22Rv1 (cell line): Measurements from ENCODE around the gene EHBP1.

Source experiments
- ZFX ChIP-seq: fragments of 450-650 bp; IDR thresholded peaks from 2 replicates; pipeline ENCODE4 v1.6.1; 2017; ENCODE audit warnings: antibody characterized with exemption, borderline replicate concordance
- TF ChIP-seq, protein P1 (sequence below): fragments of 450-650 bp; IDR thresholded peaks from 2 replicates; pipeline ENCODE4 v1.5.1; 2017; ENCODE audit warnings: mild to moderate bottlenecking

DNA sequence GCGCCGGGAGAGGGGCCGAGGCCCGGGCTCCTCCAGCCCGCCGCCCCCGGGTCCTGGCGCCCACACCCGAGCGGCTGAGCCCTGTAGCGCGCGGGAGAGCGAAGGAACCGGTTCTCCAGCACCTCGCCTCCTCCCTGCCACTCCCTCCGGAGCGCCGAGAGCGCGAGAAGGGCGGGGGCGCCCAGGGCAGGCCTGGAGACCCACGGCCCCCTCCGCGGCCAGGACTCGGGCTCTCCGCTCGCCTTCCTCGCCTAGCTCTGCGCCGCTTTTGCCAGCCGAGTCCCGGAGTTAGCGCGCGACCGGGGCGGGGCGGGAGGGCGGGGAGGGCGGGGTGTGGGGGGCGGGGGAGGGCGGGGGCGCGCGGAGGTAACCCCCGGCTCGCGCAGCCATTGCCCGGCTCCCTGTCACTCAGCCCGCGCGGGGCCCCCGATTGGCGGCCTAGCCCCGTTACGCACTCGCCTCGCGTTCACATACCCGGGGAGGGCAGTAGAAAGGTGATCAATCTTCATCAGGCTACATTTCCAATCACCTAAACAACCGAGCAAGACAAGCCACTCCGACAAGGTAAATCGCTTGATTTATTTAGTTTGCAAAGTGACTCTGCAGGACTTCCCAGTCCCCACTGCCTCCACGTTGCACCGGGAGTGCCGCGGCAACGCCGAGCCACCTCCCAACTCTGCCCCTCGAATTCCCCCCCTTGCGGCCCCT lies 345.0 kb downstream of the EHBP1 start, which contains the start of gene OTX1:
- no peak for TF ChIP-seq ZFX
- TF ChIP-seq, protein P1, sequence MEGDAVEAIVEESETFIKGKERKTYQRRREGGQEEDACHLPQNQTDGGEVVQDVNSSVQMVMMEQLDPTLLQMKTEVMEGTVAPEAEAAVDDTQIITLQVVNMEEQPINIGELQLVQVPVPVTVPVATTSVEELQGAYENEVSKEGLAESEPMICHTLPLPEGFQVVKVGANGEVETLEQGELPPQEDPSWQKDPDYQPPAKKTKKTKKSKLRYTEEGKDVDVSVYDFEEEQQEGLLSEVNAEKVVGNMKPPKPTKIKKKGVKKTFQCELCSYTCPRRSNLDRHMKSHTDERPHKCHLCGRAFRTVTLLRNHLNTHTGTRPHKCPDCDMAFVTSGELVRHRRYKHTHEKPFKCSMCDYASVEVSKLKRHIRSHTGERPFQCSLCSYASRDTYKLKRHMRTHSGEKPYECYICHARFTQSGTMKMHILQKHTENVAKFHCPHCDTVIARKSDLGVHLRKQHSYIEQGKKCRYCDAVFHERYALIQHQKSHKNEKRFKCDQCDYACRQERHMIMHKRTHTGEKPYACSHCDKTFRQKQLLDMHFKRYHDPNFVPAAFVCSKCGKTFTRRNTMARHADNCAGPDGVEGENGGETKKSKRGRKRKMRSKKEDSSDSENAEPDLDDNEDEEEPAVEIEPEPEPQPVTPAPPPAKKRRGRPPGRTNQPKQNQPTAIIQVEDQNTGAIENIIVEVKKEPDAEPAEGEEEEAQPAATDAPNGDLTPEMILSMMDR, result no peak
